PFSK-1 (cell line): Measurements from ENCODE around the gene ZFHX3.

ENCODE experiments used
- POLR2AphosphoS5 ChIP-seq: IDR thresholded peaks from 2 replicates; pipeline ENCODE4 v1.6.1; 2012; ENCODE audit warnings: low read depth, mild to moderate bottlenecking, control low read depth, low read length, moderate library complexity
- SIN3A ChIP-seq: IDR thresholded peaks from 2 replicates; pipeline ENCODE4 v1.6.1; 2012; ENCODE audit warnings: mild to moderate bottlenecking, low read length, moderate library complexity, borderline replicate concordance; ENCODE audit not compliant: insufficient read depth
- TAF1 ChIP-seq: IDR thresholded peaks from 2 replicates; pipeline ENCODE4 v1.6.1; 2012; ENCODE audit warnings: low read length, control low read depth, borderline replicate concordance; ENCODE audit not compliant: insufficient read depth
- TF ChIP-seq, protein P1 (sequence below), 2 experiments: IDR thresholded peaks; 2 replicates each; pipeline versions ENCODE4 v1.6.1 to v1.8.0; 2011 to 2012; ENCODE audit warnings: low read depth in 2 of 2, low read length in 2 of 2, control low read depth in 1 of 2, inconsistent platforms in 1 of 2, mild to moderate bottlenecking in 1 of 2, moderate library complexity in 1 of 2; ENCODE audit not compliant: insufficient read depth in 1 of 2

DNA sequence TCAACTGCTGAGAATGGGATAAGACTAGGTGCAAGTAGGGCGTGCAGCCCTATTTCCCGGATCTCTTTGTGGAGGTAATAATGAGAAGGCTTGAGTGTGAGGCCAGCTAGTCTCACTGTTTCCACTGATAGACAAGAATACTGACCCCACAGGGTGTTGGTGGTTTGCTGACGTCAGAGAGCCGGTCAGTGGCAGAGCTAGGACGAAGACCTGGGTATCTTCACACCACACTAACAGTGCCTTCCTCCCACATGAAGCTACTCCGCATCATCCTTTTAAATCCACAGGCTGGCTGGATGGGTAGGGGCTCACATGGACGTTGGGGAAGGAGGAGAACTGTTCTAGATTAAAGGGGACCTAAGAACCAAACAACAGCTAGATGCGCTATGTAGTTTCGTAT is 68.0 kb downstream of the ZFHX3 start:
- TF ChIP-seq SIN3A (no peak), POLR2AphosphoS5 (no peak), TAF1 (no peak)
- TF ChIP-seq, protein P1, sequence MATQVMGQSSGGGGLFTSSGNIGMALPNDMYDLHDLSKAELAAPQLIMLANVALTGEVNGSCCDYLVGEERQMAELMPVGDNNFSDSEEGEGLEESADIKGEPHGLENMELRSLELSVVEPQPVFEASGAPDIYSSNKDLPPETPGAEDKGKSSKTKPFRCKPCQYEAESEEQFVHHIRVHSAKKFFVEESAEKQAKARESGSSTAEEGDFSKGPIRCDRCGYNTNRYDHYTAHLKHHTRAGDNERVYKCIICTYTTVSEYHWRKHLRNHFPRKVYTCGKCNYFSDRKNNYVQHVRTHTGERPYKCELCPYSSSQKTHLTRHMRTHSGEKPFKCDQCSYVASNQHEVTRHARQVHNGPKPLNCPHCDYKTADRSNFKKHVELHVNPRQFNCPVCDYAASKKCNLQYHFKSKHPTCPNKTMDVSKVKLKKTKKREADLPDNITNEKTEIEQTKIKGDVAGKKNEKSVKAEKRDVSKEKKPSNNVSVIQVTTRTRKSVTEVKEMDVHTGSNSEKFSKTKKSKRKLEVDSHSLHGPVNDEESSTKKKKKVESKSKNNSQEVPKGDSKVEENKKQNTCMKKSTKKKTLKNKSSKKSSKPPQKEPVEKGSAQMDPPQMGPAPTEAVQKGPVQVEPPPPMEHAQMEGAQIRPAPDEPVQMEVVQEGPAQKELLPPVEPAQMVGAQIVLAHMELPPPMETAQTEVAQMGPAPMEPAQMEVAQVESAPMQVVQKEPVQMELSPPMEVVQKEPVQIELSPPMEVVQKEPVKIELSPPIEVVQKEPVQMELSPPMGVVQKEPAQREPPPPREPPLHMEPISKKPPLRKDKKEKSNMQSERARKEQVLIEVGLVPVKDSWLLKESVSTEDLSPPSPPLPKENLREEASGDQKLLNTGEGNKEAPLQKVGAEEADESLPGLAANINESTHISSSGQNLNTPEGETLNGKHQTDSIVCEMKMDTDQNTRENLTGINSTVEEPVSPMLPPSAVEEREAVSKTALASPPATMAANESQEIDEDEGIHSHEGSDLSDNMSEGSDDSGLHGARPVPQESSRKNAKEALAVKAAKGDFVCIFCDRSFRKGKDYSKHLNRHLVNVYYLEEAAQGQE (IDR thresholded peaks at IDR 0.05; ENCODE audit: insufficient read depth in 1 of 2, low read depth in 2 of 2, low read length in 2 of 2) = no peak
